GM18499 (cell line): ENCODE results near the gene ASTN2.

Experiments
- ATAC-seq: cut with Tn5 transposase; IDR thresholded peaks from one replicate; pipeline ENCODE4 v1.9.1; 2021; ENCODE audit warnings: moderate number of reproducible peaks; ENCODE audit not compliant: insufficient read depth, unreplicated experiment

ASTN2 gene

GRCh38 chr9:116797276-116797675 lies 617.6 kb downstream of the ASTN2 start:
- no peak for ATAC-seq

- ATAC-seq = no peak
Observed at GRCh38 chr9:116796669-116797068, 618.2 kb downstream of the ASTN2 start.

- ATAC-seq = no peak
Observed at GRCh38 chr9:116795821-116796220, 619.0 kb downstream of the ASTN2 start.

- ATAC-seq = no peak
Observed at GRCh38 chr9:116792271-116792670, 622.6 kb downstream of the ASTN2 start.

- no peak for ATAC-seq
Observed at GRCh38 chr9:116791326-116791725, 623.5 kb downstream of the ASTN2 start.

GRCh38 chr9:116789081-116789480 lies 625.8 kb downstream of the ASTN2 start:
- no peak for ATAC-seq

GRCh38 chr9:116786737-116787136 lies 628.1 kb downstream of the ASTN2 start:
- no peak for ATAC-seq

GRCh38 chr9:116777116-116777515 lies 637.7 kb downstream of the ASTN2 start:
- ATAC-seq = no peak

- ATAC-seq = no peak
Observed at GRCh38 chr9:116774421-116775180, 640.3 kb downstream of the ASTN2 start.

GRCh38 chr9:116767219-116767618 lies 647.6 kb downstream of the ASTN2 start:
- ATAC-seq = no peak

GRCh38 chr9:116765011-116765410 lies 649.8 kb downstream of the ASTN2 start:
- ATAC-seq = no peak

- no peak for ATAC-seq
Observed at GRCh38 chr9:116763770-116764169, 651.1 kb downstream of the ASTN2 start.

GRCh38 chr9:116760636-116761035 lies 654.2 kb downstream of the ASTN2 start:
- ATAC-seq = no peak

- ATAC-seq = no peak
Observed at GRCh38 chr9:116757030-116757429, 657.8 kb downstream of the ASTN2 start.

GRCh38 chr9:116753389-116753788 lies 661.5 kb downstream of the ASTN2 start:
- no peak for ATAC-seq

GRCh38 chr9:116750510-116750909 lies 664.3 kb downstream of the ASTN2 start:
- ATAC-seq = no peak

GRCh38 chr9:116749772-116750171 lies 665.1 kb downstream of the ASTN2 start:
- ATAC-seq = no peak

- ATAC-seq = no peak
Observed at GRCh38 chr9:116749176-116749575, 665.7 kb downstream of the ASTN2 start.

GRCh38 chr9:116741742-116742141 lies 673.1 kb downstream of the ASTN2 start:
- ATAC-seq = no peak

- no peak for ATAC-seq
Observed at GRCh38 chr9:116741086-116741740, 673.6 kb downstream of the ASTN2 start.

GRCh38 chr9:116737152-116737546 lies 677.7 kb downstream of the ASTN2 start:
- no peak for ATAC-seq
